SK-MEL-5 (cell line): Measurements from ENCODE around the gene PIGR. TPM values are rescaled to one million over a fixed set of nuclear protein-coding genes. Genes with fewer than 3 reads are reported as not detected.
"Not testable (repeated sequence)": the region's sequence is repeated elsewhere in the genome, so short reads cannot be mapped to it uniquely, and the experiment has no call there.

Experiments
- DNase-seq: peaks from one replicate; pipeline ENCODE4 v3.0.0-alpha.2; 2016; ENCODE audit warnings: low read depth, low spot score
- in situ Hi-C: cut with HindIII; loops from 2 replicates; pipeline ENCODE4 v1.10.0; 2016; ENCODE audit warnings: low sequenced_read_pairs, high pct_unique_total_duplicates, low pct_unique_long_range_greater_than_20kb
- total RNA-seq: library from RNA; depleted of rRNA; stranded (reverse); fragments of >200 nt; shearing (Covaris generic); gene quantifications from 2 replicates; pipeline ENCODE4 v1.2.3, GENCODE V29; 2014

Gene PIGR
- total RNA-seq, 1 experiment from 2014 or later = not detected

DNA sequence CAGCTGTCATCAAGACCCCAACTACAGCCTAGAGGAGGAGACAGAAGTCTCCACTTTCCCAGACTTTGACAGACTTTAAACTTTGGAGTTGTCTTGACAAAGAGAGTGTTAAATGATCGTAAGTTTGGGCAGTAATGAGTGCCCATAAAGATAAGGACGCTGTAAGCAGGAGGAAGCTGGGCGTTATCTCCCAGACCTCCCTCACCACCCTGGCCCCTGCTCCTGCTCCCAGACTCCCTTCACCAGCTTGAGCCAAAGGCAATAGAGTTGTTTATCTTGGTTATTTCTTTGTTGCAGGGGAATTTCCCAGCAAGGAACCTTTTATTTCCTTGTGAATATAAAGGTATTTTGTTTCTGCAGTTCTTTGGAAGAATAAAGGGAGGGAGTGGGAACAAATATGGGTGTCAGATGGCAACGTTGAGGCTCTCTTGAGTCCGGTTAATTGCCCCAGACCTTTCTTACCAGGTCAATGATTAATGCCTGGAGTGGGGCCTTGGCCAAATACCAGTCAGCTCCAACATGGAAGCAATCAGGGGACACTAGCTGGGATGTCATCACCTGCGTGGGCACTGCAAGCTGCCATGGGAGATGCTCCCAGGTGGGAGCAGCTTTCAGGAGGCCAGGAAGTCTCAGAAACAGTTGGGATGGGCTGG is 4.4 kb downstream of the PIGR start:
- DNase-seq = no peak
- in situ Hi-C loops = no loop called here

DNA sequence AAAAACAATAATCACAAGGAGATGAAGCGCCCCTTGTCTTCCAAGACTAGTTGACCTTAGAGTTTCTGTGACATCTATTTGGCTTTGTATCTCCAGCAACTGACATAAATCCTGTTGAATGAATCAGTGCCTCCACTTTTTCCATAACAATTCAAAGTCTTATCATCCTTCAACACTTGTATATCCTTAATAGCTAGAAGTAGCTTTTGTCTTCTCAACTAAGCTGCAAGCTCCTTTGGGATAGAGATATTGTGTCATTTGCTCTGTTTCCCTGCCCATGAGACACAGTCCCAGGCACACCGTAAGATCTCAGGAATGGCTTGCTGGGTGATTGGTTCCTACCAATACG is 5.7 kb downstream of the PIGR start:
- no peak for DNase-seq
- in situ Hi-C loops = no loop called here

DNA sequence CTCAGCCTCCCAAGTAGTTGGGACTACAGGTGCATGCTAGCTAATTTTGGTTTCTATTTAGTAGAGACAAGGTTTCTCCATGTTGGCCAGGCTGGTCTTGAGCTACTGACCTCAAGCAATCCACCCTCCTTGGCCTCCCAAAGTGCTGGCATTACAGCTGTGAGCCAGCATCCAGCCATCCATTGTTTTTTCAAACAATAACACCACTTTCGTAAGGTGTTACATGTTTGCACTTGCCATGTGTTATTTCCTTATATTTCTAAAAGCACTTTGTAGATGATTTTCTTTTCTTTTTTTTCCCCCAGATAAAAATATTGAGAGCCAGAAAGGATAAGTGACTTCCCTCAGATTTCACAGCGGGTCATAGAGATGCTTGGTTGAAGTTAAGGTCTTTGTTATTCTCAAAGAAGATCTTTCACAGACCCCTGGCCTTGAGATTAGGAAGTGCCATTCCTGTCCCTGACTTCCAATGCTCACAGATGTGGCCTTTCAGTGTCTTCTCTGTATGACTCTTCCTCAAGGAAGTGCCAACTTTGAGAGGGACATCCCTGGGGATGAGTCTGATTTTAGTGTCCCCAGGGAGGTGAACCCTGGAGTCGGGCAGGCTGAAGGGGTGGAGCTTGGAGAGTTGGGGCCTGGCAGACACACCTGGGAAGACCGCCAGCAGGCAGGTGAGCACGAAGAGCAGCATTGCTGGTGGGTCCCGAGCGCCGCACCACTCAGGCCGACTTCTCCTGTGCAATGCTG is 6.3 kb downstream of the PIGR start:
- DNase-seq = no peak
- in situ Hi-C loops = no loop called here

DNA sequence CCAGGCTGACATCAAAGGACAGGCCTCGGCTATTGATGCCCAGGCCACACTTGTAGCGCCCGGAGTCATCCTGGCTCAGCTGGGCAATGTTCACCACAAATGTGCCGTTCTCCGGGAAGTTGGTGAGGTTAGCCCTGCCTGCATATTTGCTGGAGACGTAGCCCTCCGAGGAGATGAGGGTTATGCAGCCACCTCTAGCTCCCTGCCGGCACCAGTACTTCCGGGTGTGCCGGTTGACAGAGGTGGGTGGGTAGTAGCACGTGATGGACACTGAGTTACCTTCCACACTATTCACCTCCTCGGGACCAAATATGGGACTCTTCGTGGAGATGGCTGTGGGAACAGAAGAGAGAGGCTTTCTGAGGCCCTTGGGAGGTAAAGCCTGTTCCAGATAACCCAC is 7.1 kb downstream of the PIGR start:
- in situ Hi-C loops = no loop called here
- DNase-seq = no peak

DNA sequence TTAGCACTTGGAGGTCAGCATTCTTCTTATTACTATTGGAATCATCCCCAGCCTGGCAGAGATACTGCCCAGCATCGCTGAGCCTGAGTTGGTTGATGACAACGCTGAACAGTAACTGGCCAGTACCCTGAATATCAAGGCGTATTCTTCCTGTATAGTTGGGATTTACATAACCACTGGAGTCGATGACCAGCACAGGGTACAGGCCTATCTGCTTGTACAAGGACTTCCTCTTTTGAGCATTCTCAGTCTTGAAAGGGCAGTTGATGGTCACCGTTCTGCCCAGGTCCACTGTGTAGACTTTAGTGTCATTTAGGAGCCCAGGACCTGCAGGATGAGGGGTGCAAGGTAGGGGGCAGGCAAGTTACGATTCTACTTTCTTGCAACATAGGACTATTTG is 8.8 kb downstream of the PIGR start:
- DNase-seq = no peak
- in situ Hi-C loops = no loop called here

DNA sequence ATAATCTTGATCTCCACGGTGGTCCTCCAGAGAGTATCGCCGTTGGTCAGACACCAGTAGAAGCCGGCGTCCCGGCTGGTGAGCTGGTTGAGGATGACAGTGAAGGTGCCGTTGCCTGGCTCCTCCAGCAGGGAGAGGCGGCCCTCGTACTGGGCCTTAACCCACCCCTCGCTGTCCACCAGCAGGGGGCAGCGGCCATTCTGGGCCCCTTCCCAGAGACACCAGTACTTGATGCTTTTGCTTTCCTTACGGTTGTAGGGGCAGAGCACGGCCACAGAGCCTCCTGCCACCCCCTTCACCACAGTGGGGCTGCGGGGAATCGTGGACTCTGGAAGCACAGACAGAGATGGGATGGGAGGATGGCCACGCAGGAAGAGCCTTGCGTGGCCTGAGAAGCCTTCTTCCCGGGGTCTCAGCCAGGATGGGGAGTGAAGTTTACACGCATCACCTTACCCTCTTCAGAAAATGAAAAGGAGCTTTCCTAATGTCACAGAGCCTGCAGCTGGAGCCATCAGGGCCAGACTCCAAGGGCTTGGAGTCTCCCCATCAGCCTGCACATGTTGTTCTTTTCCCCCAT is 10.7 kb downstream of the PIGR start:
- DNase-seq = peak; percentile 80
- in situ Hi-C loops = no loop called here

DNA sequence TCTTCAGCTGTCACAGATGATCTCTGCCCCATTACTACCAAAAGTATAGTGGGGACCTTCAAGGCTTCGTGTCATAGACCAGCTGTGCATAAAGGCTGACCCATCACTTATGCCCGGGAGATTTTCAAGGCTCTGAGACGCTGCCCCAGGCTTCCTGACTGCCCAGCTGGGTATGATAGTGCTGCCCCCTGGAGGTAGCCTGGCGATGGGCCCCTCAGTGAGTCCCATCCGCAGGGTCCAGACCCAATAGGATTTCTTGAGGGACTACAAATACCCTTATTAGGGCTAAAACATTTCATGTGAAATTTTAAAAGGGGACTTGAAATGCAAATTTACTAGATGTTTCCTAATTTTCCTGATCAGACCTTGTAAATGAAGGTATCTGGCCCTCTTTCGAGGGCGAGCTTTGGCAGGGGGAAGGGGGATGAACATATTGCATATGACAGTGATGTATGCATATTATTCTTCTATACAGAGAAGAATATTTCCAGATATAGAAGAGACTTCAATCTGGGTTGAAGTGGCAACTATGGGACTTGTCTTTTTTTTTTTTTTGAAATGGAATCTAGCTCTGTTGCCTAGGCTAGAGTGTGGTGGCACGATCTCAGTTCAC is 12.8 kb downstream of the PIGR start:
- in situ Hi-C loops = no loop called here

DNA sequence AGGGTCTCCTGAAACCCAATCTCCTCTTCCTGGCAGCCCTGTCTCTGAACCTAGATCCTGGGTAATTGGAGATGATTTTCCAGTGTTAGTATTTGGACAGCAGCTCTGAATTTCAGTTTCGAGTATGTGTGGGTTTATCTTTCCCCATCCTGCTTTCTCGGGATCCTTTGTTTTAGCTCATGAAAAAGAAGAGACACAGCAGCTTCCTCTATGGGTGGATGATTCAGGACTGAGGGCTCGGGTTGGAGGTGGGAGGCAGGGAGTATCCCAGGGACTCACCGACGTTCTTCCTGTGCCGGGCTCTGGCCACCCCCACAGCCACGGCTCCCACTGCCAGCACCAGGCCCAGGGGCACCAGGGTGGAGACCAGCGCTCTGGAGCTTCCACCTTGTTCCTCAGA is 14.1 kb downstream of the PIGR start:
- in situ Hi-C loops = no loop called here
- no peak for DNase-seq

More for the DNA sequence above, 12.8 kb downstream of the PIGR start:
- peak; percentile 63 for DNase-seq

DNA sequence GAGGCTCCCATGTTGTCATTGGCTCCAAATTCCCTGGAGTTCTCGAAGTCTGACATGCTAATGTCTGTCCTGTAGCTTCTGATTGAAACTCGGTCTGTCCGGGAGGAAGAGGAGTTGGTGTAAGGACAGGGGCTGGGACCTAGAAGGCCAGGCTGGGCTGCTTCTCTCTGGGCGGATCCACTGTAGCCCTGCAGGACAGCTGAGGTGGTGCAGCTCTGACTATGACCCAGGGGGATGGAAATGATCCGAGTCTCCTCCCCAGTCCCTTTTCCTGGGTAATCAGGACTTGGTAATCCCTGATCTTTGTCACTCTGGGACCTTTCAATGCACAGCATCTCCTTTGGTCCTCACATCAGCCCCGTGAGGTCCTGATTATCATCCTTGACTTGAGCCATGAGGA is 14.6 kb downstream of the PIGR start:
- in situ Hi-C loops = no loop called here

DNA sequence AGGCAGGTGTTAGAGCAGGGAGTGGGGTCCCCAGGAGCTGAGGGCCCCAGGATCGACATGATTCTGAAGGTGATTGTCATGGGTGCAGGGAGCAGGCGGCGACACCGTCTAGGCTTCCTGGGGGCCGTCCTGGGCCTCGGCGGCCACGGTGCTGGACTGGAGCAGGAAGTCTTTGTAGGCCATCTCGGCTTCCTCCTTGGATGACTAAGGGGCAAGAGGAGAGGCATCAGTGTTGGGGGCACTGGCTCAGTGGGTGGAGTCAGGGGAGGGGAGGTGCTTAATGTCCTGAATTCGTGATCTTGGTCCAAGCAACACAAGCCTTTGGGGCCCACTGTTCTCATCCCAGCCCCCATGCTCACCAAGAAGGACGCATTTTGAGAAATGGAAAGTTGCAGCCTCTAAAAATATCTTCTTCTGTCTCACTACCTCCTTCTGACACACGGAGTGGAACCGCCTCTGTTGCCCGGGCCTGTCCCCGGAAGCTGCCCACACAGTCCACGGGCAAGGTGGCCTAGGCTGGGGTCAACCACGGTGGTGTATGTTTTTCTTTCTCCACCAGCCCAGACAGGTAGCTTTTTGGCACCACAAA is 16.0 kb downstream of the PIGR start:
- DNase-seq = no peak
- in situ Hi-C loops = no loop called here

More for the DNA sequence above, 14.6 kb downstream of the PIGR start:
- DNase-seq = no peak

DNA sequence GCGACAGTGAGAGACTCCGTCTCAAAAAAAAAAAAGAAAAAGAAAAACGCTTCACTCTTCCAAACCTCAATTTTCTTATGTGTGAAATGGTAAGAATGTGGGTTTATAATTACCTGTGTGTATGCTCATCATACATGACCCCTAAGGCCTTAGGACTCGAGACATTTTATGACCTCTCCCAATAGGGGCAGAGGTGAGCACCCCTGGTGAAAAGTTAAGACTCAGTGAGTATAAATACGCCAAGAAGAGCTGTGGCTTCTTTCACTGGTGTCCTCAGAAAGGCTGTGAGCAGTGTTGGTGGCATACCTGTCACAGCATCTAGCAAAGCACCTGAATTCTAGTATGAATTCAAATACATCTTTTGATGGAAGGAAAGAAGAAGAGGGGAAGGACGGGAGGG is 16.7 kb downstream of the PIGR start:
- no peak for DNase-seq
- in situ Hi-C loops = no loop called here

DNA sequence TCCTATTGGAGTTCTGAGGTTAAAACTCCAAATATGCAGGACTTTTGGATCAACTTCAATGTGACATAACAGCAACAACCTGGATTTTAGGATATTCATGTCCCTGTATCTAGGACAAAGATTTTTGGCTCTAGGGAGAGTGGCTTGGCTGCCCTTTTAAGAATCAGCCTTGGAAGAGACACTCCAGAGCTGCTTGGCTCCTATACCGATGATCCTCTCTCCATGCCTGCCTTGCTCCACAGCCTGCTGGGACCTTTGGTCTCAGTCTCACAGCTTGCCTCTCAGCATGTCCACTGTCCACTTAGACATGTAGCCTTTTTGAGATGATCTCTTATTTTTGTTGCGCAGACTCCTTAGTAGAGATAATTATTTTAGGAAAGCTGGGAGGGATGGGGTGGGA is 20.0 kb downstream of the PIGR start:
- in situ Hi-C loops = no loop called here
- DNase-seq = no peak

DNA sequence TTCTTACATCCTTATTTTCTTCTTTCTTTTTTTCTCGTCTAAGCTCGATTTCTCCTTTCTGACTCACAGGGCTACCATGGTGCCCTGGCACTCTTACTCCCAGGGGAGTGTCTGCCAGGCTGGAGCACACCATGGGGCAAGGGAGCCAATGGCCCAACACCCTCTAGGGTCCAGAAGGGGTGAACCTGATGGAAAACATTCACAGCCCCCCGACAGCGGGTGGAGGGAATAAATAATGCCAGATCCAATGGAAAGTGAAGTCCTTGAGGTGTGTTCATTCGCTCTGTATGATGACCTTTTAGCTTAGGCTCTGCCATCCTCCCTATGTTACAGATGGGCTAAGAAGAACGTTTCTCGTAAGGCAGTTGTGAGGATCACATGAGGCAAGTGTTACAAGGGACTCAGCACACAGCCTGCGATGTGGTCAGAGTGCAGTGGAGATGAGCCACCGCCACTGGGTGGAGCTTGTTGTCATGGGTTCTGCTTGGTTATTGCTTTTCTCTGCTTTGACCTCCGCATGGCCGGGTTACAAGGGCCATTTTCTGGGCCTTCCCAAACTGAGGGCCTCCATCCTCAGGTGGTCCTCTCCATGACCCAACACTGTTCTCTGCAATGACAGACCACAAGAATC is 21.0 kb downstream of the PIGR start:
- in situ Hi-C loops = no loop called here
- peak; percentile 78 for DNase-seq

DNA sequence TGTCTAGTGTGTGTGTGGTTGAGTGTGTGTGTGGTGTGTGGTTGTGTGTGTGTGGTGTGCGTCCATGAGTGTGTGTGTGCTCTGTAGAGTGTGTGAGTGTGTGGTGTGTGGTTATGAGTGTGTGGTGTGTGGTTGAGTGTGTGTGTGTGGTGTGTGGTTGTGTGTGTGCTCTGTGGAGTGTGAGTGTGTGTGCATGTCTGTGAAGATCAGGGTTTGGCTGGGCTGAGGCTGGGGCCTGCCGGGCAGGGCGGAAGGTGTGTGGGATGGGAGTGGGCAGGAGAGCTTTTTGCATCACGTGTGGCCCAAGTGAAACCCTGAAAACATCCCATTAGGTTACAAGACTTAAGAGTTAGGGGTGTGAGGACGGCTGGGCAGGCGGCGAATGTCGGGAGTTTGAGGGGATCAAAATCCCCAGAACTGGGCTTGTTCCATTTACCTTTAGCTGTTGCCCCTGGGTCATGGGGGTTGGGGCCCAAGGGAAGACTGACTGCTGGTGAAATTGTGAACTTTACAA is 21.6 kb downstream of the PIGR start:
- DNase-seq = no peak
- in situ Hi-C loops = no loop called here

DNA sequence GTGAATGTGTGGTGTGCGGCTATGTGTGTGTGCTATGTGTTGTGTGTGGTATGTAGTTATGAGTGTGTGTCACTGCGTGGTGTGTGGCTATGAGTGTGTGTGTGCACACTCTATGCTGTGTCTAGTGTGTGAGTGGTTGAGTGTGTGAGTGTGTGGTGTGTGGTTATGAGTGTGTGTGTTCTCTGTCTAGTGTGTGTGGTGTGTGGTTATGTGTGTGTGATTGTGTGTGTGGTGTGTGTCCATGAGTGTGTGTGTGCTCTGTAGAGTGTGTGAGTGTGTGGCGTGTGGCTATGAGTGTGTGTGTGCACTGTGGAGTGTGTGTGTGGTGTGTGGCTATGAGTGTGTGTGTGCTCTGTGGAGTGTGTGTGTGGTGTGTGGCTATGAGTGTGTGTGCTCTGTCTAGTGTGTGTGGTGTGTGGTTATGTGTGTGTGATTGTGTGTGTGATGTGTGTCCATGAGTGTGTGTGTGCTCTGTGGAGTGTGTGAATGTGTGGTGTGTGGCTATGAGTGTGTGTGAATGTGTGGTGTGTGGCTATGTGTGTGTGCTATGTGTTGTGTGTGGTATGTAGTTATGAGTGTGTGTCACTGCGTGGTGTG is 22.2 kb downstream of the PIGR start:
- DNase-seq, in situ Hi-C loops: not testable (repeated sequence)

DNA sequence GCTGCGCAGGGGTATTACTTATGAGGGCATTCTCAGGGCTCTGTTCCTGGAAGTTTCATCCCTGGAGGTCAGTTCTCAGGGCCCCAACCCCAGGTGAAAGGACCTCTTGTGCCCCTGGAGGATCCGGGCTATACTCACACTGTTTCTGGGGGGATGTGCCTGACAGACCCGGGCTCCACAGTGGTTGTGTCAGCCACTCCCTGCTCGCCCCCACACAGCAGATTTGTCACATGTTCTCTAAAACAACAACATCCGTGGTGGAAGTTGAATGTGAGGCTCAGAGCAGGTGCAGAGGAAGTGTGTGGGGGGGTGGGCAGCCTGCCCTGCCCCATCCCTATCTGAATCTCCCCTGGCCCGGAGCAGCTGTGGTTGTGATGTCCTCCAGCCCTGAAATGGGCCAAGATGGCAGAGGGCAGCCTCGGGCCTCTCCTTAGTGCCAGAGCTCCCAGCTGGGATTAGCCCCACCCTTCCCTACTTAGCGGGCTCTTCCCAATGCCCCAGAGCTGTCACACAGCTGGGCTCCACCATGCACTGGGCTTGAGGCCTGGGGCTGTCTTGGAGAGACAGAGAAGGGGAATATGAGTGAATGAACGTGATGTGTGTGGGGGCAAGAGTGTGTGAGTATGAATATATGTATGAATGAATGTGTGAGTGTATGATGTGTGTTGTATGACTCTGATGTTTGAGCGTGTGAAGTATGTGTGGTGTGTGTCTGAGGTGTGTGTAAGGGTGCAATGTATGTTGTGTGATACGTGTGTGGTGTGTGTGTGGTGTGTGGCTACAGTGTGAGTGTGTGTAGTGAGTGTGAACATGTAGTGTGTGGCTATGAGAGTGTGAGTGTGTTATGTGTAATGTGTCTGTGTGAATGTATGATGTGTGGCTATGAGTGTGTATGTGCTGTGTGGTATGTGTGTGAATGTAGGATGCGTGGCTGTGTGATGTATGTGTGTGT is 23.0 kb downstream of the PIGR start:
- DNase-seq = no peak
- in situ Hi-C loops = no loop called here
